CD4-positive, alpha-beta T cell treated with Interleukin-12 subunit alpha and Interleukin-12 subunit beta, for 1 hour (primary cell): ENCODE data around the gene HPD.

ENCODE experiments used
- DNase-seq: peaks from one replicate; pipeline ENCODE4 v3.0.0-alpha.2; 2020

The HPD gene

DNA sequence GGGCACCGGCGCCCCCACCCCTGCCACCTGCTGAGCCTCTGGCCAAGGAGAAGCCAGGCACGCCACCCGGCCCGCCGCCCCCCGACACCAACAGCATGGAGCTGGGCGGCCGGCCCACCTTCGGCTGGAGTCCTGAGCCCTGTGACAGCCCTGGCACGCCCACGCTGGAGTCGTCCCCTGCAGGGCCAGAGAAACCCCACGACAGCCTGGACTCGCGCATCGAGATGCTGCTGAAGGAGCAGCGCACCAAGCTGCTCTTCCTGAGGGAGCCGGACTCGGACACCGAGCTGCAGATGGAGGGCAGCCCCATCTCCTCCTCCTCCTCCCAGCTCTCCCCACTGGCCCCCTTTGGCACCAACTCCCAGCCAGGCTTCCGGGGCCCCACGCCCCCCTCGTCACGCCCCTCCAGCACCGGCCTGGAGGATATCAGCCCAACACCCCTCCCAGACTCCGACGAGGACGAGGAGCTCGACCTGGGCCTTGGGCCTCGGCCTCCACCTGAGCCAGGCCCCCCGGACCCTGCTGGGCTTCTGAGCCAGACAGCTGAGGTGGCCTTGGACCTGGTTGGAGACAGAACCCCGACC, 48.3 kb downstream of the HPD start:
- no peak for DNase-seq

DNA sequence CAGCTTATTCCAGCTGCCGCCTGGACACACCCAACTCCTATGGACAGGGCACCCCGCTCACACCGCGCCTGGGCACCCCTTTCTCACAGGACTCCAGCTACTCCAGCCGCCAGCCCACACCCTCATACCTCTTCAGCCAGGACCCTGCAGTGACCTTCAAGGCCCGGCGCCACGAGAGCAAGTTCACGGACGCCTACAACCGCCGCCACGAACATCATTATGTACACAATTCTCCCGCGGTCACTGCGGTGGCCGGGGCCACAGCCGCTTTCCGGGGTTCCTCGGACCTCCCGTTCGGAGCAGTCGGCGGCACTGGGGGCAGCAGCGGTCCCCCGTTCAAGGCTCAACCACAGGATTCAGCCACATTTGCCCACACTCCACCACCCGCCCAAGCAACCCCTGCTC, 48.9 kb downstream of the HPD start:
- no peak for DNase-seq

DNA sequence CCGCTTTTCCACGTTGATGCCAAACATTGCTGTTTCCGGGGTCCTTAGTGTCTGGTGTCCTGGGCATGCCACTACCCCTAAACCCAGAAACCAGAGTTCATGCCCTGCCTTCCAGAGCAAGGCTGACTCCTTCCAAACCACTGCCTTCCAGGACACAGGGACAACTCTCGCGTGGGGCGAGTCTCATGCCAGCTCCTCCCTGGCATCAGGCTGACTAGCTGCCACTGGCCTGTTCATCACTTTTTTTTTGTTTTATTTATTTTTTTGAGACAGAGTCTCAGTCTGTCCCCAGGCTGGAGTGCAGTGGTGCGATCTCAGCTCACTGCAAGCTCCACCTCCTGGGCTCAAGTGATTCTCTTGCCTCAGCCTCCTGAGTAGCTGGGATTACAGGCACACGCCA, 50.0 kb downstream of the HPD start:
- no peak for DNase-seq

DNA sequence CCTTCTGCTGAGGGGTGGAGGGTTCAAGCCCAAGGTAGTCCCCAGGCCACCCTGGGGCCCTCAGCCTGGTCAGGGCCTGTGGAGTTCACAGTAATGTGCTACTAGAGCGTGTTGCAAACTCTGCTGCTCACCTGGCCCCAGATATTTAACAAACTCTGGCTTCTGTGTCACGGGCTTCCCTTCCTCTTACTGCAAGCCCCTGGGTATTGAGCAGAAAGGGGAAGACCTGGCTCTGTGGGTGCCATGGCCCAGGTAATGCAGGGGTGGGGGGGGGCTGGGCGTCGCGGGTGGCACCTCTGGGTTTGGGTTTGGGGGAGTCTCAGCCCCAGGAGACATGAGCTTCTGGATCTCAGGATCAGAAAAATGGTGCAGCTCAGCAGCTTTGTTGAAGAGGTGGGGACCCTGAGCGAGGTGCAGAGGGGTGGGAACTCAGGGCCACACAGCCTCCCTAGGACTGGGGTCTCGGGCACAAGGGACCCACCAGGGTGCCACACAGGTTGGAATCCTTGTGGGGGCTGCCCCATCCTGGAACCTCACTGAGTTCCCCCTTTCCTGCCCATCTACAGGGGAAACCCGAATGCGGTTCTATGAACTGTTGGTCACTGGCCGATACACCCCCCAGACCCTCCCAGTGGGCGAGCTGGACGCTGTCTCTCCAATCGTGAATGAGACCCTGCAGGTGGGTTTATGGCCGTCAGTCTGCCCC, 50.9 kb downstream of the HPD start:
- DNase-seq, result no peak

DNA sequence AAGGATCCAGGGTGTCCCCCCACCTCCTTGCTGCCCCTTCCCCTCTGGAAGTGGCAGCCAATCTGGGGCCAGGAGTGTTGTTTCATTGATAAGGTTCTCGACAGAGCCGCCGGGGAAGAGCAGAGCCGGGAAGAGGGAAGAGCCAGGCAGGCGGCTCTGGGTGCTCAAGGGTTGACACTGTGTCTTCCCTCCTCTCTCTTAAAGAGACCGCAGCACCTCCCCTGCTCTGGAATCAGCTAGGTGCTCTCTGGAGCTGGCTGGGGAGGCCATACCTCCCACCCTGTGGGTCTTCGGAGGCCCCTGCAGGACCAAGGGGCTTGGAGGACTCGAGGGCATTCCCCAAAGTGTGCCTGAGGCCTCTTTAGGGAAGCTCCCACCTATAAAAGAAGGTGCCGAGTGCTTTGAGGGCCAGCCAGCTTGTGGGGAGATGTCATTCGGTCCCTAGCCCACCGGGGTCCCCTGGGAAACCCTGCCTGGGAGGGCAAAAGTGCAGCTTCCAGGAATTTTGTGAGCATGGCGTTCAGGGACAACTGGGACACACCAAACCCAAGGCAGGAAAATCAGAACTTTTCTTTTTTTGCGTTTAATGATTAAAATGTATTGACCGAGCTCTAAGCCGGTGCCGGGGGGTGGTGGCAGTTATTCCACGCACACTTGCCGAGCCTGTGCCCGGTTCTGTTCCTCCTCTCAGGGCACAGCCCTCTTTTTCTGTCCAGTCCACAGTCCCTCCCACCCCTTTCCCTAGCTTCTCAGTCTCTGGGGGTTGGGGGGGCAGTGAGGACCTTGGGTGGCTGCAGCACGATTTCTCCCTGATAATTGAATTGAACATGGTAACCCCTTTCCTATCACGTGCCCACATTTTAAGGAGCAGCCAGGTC, 51.9 kb downstream of the HPD start:
- DNase-seq, result no peak

DNA sequence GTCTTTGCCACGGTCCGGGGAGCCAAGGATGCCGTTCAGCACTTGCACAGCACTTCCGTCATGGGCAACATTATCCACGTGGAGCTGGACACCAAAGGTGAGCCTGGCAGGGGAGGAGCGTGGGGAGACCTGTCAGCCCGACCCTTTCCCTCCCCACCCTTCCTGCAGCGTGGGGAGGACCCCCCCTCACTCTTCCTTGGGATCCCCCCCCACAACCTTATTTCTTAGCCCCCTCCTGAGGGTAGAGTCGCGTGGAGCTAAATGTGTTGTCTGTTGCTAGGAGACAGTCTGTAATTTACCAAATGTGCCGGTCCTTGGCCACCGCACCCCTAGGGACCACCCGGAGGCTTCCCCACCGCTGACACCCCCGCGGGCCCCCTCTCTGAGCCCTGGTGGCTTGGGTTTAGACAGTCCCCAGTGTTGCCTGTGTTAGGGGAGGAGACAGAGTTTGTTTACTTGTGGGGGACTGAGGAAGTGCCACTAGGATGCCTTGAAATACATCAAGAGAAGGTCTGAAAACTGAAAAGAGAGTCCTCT, 52.6 kb downstream of the HPD start:
- DNase-seq, result peak; percentile 66

DNA sequence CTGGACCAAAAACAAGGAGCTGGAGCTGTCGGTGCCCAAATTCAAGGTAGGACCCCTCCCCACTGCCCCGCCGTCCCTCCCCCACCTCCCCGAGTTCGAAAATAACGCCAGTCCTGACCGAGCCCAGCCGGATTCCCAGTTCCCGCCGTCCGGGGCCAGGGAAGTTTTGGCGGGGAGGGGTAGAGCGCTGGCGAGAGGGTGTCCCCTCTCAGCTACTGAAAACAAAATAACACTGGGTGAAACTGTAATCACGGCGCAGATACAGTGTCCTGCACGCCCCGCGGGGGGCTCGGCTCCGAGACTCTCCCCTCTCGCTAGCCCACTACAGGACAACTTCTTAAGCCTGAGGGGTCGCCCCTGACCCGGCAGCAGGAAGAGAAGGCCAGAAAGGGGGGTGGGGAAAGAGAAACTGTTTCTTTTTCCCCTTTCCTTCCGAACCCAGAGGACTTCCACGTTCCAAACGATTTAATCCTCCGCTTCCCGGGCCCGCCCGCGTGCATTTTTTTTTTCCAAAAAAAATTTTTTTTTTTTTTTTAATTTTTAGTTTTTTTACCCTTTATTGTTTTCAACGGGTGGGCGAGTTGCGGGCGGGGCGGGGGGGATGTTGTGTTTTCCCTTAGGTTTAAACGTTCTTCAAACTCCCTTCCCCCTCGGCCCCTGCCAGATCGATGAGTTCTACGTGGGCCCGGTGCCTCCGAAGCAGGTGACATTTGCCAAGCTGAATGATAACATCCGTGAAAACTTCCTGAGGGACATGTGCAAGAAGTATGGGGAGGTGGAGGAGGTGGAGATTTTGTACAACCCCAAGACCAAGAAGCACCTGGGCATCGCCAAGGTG, 53.3 kb downstream of the HPD start:
- peak; percentile 26 for DNase-seq

DNA sequence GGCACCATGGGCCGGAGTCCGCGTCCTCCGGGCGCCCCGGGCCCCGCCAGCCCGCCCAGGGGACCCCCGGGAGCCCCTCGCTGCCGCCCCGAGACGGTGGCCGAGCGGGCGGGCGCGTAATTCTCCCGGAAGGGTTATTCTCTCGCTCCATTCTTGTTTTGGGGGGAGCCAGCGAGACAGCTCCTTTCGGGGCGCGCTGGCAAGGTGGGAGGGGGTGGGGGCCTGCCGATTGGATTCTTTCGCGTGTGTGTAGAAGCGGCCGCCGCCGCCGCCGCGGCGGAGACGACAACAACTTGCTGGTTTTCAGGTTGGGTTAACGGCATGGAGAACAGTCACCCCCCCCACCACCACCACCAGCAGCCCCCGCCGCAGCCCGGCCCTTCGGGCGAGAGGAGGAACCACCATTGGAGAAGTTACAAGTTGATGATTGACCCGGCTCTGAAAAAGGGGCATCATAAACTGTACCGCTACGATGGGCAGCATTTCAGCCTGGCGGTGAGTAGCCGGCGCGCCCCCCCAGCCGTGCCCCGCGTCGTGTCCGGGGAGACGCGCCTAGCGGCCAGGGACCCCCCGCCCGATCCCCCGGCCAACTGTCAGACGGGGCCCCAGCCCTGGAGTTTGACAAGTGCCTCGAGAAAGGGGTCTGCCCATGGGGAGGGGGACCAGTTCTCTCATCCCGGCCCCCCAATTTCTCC, 54.1 kb downstream of the HPD start:
- DNase-seq, result peak; percentile 72

DNA sequence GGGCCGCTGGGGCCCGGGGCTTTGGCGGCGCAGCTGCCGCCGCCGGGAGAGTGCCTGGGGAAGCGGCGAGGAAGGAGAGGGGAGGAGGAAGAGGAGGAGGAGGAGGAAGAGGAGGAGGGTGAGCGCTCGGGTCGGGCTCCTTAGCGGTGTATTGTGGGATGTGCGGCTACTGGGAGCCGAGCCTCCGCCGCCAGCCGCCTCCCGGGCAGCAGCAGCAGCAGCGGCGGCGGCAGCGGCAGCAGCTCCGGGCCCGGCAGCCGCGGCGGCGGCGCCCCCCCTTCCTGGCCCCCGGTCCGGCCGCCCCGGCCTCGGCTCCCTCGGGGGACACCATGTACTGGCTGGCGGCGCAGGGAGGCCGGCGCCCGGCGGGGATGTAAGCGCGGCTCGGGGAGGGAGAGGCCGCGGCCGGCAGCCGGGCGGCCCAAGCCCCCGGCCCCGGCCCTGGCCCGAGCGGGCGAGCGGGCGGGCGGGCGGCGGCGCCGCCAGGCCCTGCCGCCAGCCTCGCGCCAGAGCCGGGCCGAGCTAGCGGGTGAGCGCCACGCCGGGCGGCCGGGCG, 54.7 kb downstream of the HPD start, which contains the start of gene SETD1B:
Gene SETD1B, plus strand, starts transcription at position 149 of the 556 bp plus-strand sequence. CDS start 729 bp downstream, outside the sequence.
- peak; percentile 67 for DNase-seq

DNA sequence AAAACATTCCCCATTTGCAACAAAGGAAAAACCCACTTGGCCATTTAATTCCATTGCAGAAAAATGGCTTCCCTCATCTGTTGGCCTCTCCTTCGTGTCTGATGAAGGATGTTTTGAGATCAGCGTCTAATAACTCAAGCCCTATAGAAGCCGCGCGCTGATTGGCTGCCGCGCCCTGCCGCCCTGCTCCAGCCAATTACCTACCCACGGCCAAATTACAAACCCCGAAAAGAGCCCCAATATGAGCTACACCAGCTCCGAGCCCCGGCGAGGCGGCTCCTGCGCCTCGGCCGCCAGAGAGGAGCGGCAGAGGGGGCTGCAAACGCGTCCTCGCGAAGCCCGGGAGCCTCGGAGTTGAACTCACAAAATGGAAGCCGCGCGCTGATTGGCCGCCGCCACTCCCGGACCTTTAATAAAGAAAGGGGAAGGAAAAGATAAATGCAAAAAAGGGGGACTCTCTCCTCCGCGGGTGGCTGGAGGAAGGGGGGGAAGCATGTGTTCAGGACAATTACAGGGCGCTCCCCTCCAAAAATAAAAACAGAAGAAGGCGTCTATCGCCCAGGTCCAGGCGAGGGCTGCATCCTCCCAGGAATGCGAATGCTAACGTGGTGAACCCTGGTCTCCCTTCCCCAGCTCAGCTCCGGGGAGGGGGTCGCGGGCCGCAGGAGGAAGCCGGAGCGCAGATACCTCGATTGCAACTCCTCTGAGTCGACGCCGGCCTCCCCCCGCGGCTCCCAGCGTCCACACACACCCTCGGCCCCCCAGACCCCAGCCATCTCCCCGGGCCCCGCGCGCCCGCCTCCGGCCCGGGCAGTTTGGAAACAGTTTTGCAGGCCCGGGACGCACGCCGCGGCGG, 55.6 kb downstream of the HPD start:
- DNase-seq, result peak; percentile 95

DNA sequence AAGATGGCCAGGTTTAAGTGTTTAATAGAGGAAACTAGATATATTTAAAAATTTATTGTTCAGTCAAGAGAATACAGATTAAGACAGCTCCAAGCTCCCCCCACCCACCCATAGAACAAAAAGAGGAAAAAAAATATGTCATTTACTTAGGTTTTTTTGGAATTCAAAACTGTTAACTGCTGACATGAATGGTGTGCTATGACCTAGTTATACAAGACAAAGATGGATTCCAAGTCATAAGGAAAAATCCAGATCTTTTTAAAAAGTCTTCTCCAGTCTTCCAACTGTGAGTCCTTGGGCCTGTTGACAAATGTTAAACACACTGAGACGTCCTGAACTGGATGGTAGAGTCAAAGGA, 56.2 kb downstream of the HPD start:
- no peak for DNase-seq

DNA sequence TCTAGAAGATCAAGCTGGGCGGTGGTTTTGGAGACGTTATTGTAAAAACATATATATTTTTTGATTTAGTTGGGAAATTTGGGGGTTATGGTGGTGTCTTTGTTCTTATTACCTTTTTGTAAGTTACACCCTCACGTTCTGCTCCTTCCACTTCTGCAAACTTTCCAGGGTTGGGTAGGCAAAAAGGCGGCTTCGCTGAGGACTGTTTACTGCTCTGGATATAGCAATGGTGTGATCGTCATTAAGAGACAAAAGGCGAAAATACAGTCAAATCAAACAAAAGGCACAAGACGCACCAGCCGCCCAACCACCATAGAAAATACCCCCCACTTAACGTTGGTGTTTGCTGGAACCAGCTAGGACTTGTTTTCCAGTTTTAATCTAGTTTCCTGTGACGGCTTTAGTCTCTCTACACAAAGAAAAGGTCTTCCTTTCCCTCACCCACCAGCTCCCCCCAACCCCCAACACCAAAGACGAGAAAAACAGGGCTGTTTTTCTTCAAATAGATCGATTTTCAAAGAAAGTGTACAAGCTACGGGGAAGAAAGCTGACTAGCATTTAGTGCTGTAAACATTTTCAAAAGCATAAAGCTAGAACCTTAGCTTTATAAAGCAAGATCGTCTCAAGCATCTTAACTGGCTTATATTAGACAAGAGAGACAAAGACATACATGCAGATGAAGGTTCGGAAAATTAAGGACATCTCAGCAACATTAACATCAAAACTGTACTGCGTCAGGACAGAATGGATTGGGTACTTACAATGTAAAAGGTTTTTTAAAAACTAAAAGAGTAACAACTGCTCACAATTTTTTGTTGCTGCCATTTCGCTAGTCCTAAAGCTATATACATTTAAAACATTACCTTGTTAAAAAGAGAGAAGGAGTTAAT, 56.8 kb downstream of the HPD start:
- peak; percentile 75 for DNase-seq

DNA sequence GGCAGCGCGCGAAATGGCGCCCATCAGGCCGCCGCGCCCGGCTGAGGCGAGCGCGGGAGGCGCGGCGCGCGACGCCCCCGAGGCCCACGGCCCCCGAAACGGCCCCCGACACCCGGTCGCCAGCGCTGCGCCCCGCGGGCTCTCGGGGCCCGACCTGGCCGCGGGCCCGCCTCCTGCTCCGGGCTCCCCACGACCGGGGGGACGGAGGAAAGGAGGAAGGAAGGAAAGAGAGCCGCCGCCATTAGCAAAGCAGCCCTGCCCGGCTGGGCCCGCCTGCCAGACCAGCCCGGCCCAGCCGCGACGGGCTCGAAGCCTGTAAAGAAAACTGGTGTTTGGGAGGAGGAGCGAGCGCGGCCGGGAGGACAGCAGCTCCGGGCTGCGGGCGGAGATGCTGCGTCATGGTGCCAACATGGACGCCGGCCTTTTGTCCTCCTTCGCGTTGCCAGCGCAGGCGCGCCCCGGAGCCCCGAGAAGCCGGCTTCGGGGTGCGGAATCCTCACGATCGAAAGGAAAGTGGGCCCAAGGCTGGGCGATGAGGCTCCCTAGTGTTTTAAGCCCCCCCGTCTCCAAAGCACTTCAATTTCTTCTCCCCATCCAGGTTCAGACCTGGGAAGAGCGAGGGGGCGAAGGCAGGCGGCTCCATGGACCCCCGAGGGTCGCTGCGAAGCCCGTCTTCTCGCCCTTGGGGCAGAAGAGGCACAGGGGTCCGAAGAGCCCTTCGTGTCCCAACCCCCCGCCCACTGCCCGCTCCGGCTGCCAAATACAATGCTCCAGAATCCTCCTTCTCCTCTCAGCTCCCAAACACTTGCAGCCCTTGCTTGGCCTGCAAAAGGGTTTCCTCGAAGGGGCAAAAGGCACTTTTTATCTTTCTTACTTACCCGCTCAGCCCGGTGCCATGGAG, 57.7 kb downstream of the HPD start:
- DNase-seq, result peak; percentile 78

DNA sequence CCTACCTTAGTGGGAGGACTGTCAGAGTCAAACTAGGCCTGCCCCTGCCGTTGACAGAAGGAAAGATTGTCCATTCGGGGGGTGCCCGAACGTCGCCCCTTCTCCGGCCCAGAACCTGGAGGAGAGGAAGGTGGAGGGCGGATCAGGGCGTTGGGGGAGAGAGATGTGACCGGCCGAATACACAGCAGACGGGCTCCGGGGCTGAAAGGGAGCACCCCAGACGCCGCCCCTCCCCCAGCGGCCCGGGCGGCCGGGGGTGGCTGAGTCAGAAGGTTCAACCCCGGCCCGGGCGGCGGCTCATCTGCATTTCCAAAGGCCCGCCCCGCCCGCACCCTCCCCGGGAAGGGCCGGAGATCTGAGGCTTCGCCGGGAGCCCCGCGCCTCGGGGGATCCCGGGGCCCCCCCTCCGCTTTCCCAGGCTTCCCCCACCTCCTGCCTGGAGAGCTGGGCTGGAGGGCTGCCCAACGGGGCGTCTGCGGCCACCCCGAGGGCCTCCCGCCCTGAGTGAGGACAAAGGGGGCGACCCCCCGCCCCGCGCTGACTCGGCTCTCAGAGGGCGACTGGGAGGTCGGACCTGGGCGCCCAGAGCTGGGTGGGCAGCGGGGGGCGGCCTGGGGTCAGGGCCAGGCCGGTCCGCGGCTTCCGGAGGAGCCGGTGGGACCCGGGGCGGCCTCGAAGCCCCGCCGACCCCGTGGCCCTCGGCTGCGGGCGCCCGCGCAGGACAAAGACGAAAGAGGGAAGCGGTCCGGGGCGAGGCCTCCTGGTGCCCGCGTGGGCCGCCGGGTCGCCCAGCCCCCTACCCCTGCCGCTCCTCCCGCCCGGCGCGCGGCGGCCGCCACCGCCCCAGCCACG, 58.6 kb downstream of the HPD start:
- DNase-seq, result peak; percentile 81

DNA sequence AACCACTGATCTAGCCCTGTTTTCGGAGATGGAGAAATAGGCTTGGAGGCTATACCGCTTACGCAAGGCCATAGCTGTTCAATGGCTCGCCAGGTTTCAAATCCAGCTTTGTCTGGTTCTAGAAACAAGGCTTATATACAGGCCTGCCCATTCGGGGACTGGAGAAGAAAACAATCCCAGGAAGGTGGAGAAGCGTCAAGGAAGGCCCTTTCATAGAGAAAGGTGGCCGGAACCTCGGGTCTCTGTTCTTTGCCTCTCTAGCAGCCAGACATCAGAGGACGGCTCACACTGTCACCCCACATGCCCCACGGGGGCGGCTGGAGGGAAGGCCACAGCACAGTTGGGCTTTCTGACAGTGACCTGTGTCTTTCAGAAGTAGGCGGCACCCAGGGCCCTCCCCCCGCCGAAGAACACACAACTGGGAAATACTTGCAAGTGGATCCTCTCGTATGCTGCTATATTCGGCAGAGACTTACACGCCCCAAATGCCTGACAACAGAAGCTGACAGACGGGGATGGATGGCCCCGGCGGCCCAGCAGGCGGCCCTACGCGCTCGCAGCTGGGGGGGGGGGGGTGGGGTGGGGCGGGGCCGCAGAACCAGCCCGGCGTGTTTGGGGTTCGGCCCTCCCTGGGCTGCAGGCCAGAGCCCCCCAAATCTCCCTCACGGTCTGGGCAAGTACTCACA, 59.4 kb downstream of the HPD start:
- DNase-seq, result peak; percentile 77

DNA sequence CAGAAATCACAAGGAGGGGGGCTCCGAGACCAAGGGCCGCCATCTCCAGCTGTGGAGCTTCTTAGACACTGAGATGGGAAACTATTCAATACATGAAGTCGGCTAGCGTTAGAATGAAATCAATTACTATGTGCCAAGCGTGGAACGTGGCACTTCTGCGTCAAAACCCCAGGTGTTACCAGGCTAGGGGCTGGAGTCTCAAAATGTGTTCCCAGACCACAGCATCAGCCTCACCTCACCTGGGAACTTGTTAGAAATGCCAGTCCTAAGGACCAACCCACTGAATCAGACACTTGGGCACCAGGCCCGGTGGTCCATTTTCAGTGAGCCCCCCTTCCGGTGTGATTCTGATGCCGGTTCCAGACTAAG, 59.9 kb downstream of the HPD start:
- no peak for DNase-seq
